ENCODE results near the gene CYB5R4. TPM values are rescaled to one million over a fixed set of nuclear protein-coding genes. Genes with fewer than 3 reads are reported as not detected.
"Not testable (repeated sequence)": the region's sequence is repeated elsewhere in the genome, so short reads cannot be mapped to it uniquely, and the experiment has no call there.

The CYB5R4 gene
- total RNA-seq, 1 donor from 2014 or later = 5.2 TPM

GRCh38 chr6:83901624-83902023, 42.1 kb downstream of the CYB5R4 start:
- no peak overlapping the region for H3K4me3 ChIP-seq (ENCODE audit: low read length in 3 of 3)
- H3K9ac ChIP-seq (ENCODE audit: low read depth in 1 of 3, low read length in 3 of 3) = no peak overlapping the region
- no peaks in the 10 kb centered on the region for H3K36me3 ChIP-seq (ENCODE audit: control insufficient read depth in 3 of 3, insufficient read depth in 3 of 3, low read length in 3 of 3)
- H3K27me3 ChIP-seq (ENCODE audit: control insufficient read depth in 3 of 3, insufficient read depth in 3 of 3, low read length in 3 of 3) = no peaks in the 10 kb centered on the region
- peaks cover 0 to 3% (median 0%) of the 10 kb centered on the region in 3 donors for H3K9me3 ChIP-seq (ENCODE audit: control insufficient read depth in 3 of 3, low read length in 3 of 3)
- H3K27ac ChIP-seq (ENCODE audit: low read depth, low read length) = no peak overlapping the region
- H3K4me1 ChIP-seq (ENCODE audit: control insufficient read depth in 3 of 3, insufficient read depth in 3 of 3, low read length in 3 of 3) = no peaks in the 10 kb centered on the region

DNA sequence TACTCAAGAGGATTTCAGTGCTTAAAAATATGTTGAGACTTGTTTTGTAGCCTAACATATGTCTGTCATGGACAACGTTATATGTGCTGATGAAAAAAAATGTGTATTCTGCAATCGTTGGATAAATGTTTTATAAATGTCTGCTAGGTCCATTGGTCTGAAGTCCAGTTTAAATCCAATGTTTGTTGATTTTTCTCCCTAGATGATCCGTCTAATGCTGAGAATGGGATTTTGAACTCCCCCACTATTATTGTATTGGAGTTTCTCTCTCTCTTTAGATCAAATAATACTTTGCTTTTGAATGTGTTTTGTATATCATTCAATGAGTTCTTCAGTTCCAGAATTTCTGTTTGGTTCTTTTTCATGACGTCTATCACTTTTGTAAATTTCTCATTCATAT, 44.9 kb downstream of the CYB5R4 start:
- Histone ChIP-seq H3K4me1 (ENCODE audit: control insufficient read depth in 3 of 3, insufficient read depth in 3 of 3, low read length in 3 of 3) (no peaks in the 10 kb centered on the region), H3K9me3 (ENCODE audit: control insufficient read depth in 3 of 3, low read length in 3 of 3) (peaks cover 0 to 3% (median 0%) of the 10 kb centered on the region in 3 donors), H3K27ac (ENCODE audit: low read depth, low read length) (no peak overlapping the region), H3K27me3 (ENCODE audit: control insufficient read depth in 3 of 3, insufficient read depth in 3 of 3, low read length in 3 of 3) (no peaks in the 10 kb centered on the region), H3K4me3 (ENCODE audit: low read length in 3 of 3) (no peak overlapping the region), H3K36me3 (ENCODE audit: control insufficient read depth in 3 of 3, insufficient read depth in 3 of 3, low read length in 3 of 3) (no peaks in the 10 kb centered on the region), H3K9ac (ENCODE audit: low read depth in 1 of 3, low read length in 3 of 3) (no peak overlapping the region)

- H3K9me3 ChIP-seq (ENCODE audit: control insufficient read depth in 3 of 3, low read length in 3 of 3) = peaks cover 0 to 3% (median 0%) of the 10 kb centered on the region in 3 donors
- H3K27me3 ChIP-seq (ENCODE audit: control insufficient read depth in 3 of 3, insufficient read depth in 3 of 3, low read length in 3 of 3) = no peaks in the 10 kb centered on the region
- H3K4me1 ChIP-seq (ENCODE audit: control insufficient read depth in 3 of 3, insufficient read depth in 3 of 3, low read length in 3 of 3) = no peaks in the 10 kb centered on the region
- no peaks in the 10 kb centered on the region for H3K36me3 ChIP-seq (ENCODE audit: control insufficient read depth in 3 of 3, insufficient read depth in 3 of 3, low read length in 3 of 3)
- H3K9ac ChIP-seq (ENCODE audit: low read depth in 1 of 3, low read length in 3 of 3) = no peak overlapping the region
- no peak overlapping the region for H3K27ac ChIP-seq (ENCODE audit: low read depth, low read length)
- H3K4me3 ChIP-seq (ENCODE audit: low read length in 3 of 3) = no peak overlapping the region
Measured at GRCh38 chr6:83905648-83906047, 46.2 kb downstream of the CYB5R4 start.

DNA sequence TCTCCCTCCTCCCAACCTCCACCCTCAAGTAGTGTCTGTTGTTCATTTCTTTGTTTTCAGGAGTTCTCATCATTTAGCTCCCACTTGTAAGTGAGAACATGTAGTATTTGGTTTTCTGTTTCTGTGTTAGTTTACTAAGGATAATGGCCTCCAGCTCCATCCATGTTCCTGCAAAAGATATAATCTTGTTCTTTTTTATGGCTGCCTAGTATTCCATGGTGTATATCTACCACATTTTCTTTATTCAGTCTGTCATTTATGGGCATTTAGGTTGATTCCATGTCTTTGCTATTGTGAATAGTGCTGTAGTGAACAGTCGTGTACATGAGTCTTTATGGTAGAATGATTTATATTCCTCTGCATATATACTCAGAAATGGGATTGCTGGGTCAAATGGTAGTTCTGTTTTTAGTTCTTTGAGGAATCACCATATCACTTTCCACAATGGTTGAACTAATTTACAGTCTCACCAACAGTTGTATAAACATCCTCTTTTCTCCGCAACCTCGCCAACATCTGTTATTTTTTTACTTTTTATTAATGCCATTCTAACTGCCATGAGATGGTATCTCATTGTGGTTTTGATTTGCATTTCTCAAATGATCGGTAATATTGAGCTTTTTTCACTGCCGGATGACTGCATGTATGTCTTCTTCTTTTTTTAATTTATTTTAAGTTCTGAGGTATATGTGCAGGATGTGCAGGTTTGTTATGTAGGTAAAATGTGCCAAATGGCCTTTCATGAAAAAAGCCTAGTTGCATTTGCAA, 48.3 kb downstream of the CYB5R4 start:
- H3K9me3 ChIP-seq (ENCODE audit: control insufficient read depth in 3 of 3, low read length in 3 of 3); H3K4me1 ChIP-seq (ENCODE audit: control insufficient read depth in 3 of 3, insufficient read depth in 3 of 3, low read length in 3 of 3); H3K9ac ChIP-seq (ENCODE audit: low read depth in 1 of 3, low read length in 3 of 3); H3K27ac ChIP-seq (ENCODE audit: low read depth, low read length); H3K36me3 ChIP-seq (ENCODE audit: control insufficient read depth in 3 of 3, insufficient read depth in 3 of 3, low read length in 3 of 3); H3K4me3 ChIP-seq (ENCODE audit: low read length in 3 of 3); H3K27me3 ChIP-seq (ENCODE audit: control insufficient read depth in 3 of 3, insufficient read depth in 3 of 3, low read length in 3 of 3): not testable (repeated sequence)

- no peak overlapping the region for H3K27ac ChIP-seq (ENCODE audit: low read depth, low read length)
- no peaks in the 10 kb centered on the region for H3K36me3 ChIP-seq (ENCODE audit: control insufficient read depth in 3 of 3, insufficient read depth in 3 of 3, low read length in 3 of 3)
- no peaks in the 10 kb centered on the region for H3K9me3 ChIP-seq (ENCODE audit: control insufficient read depth in 3 of 3, low read length in 3 of 3)
- H3K27me3 ChIP-seq (ENCODE audit: control insufficient read depth in 3 of 3, insufficient read depth in 3 of 3, low read length in 3 of 3) = no peaks in the 10 kb centered on the region
- no peak overlapping the region for H3K9ac ChIP-seq (ENCODE audit: low read depth in 1 of 3, low read length in 3 of 3)
- H3K4me3 ChIP-seq (ENCODE audit: low read length in 3 of 3) = no peak overlapping the region
- no peaks in the 10 kb centered on the region for H3K4me1 ChIP-seq (ENCODE audit: control insufficient read depth in 3 of 3, insufficient read depth in 3 of 3, low read length in 3 of 3)
Measured at GRCh38 chr6:83908813-83909212, 49.3 kb downstream of the CYB5R4 start.

- Histone ChIP-seq H3K9me3 (ENCODE audit: control insufficient read depth in 3 of 3, low read length in 3 of 3) (no peaks in the 10 kb centered on the region), H3K27ac (ENCODE audit: low read depth, low read length) (no peak overlapping the region), H3K4me3 (ENCODE audit: low read length in 3 of 3) (no peak overlapping the region), H3K27me3 (ENCODE audit: control insufficient read depth in 3 of 3, insufficient read depth in 3 of 3, low read length in 3 of 3) (no peaks in the 10 kb centered on the region), H3K9ac (ENCODE audit: low read depth in 1 of 3, low read length in 3 of 3) (no peak overlapping the region), H3K4me1 (ENCODE audit: control insufficient read depth in 3 of 3, insufficient read depth in 3 of 3, low read length in 3 of 3) (no peaks in the 10 kb centered on the region), H3K36me3 (ENCODE audit: control insufficient read depth in 3 of 3, insufficient read depth in 3 of 3, low read length in 3 of 3) (no peaks in the 10 kb centered on the region)
Measured at GRCh38 chr6:83911278-83911677, 51.8 kb downstream of the CYB5R4 start.

DNA sequence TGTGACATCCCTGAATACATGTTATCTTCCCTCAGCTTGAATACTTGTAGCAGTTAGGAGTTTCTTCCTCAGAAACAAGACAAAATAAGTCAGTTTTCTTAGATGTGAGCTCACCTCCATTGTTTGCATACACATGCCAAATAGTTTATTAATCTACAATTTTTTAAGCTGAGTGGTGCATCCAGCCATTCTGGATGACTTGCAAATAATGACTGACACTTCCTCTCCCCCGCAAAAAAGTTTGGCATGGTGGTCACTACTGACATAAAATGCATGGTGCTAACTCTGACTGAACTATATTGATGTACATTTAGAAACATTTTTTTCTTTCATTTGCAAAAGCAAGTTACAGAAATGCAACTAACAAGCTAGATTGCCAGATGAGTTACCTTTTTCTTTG, 55.5 kb downstream of the CYB5R4 start:
- H3K27ac ChIP-seq (ENCODE audit: low read depth, low read length) = no peak overlapping the region
- H3K4me1 ChIP-seq (ENCODE audit: control insufficient read depth in 3 of 3, insufficient read depth in 3 of 3, low read length in 3 of 3) = no peaks in the 10 kb centered on the region
- H3K4me3 ChIP-seq (ENCODE audit: low read length in 3 of 3) = no peak overlapping the region
- H3K36me3 ChIP-seq (ENCODE audit: control insufficient read depth in 3 of 3, insufficient read depth in 3 of 3, low read length in 3 of 3) = no peaks in the 10 kb centered on the region
- H3K9me3 ChIP-seq (ENCODE audit: control insufficient read depth in 3 of 3, low read length in 3 of 3) = no peaks in the 10 kb centered on the region
- H3K9ac ChIP-seq (ENCODE audit: low read depth in 1 of 3, low read length in 3 of 3) = no peak overlapping the region
- H3K27me3 ChIP-seq (ENCODE audit: control insufficient read depth in 3 of 3, insufficient read depth in 3 of 3, low read length in 3 of 3) = no peaks in the 10 kb centered on the region

- H3K27me3 ChIP-seq (ENCODE audit: control insufficient read depth in 3 of 3, insufficient read depth in 3 of 3, low read length in 3 of 3) = no peaks in the 10 kb centered on the region
- H3K27ac ChIP-seq (ENCODE audit: low read depth, low read length) = no peak overlapping the region
- H3K9ac ChIP-seq (ENCODE audit: low read depth in 1 of 3, low read length in 3 of 3) = no peak overlapping the region
- no peaks in the 10 kb centered on the region for H3K4me1 ChIP-seq (ENCODE audit: control insufficient read depth in 3 of 3, insufficient read depth in 3 of 3, low read length in 3 of 3)
- H3K9me3 ChIP-seq (ENCODE audit: control insufficient read depth in 3 of 3, low read length in 3 of 3) = no peaks in the 10 kb centered on the region
- H3K36me3 ChIP-seq (ENCODE audit: control insufficient read depth in 3 of 3, insufficient read depth in 3 of 3, low read length in 3 of 3) = no peaks in the 10 kb centered on the region
- no peak overlapping the region for H3K4me3 ChIP-seq (ENCODE audit: low read length in 3 of 3)
Measured at GRCh38 chr6:83917001-83917400, 57.5 kb downstream of the CYB5R4 start.

- Histone ChIP-seq H3K4me3 (ENCODE audit: low read length in 3 of 3) (no peak overlapping the region), H3K9me3 (ENCODE audit: control insufficient read depth in 3 of 3, low read length in 3 of 3) (no peaks in the 10 kb centered on the region), H3K27me3 (ENCODE audit: control insufficient read depth in 3 of 3, insufficient read depth in 3 of 3, low read length in 3 of 3) (no peaks in the 10 kb centered on the region), H3K36me3 (ENCODE audit: control insufficient read depth in 3 of 3, insufficient read depth in 3 of 3, low read length in 3 of 3) (peaks cover 0 to under 1% (median 0%) of the 10 kb centered on the region in 3 donors), H3K9ac (ENCODE audit: low read depth in 1 of 3, low read length in 3 of 3) (no peak overlapping the region), H3K27ac (ENCODE audit: low read depth, low read length) (no peak overlapping the region), H3K4me1 (ENCODE audit: control insufficient read depth in 3 of 3, insufficient read depth in 3 of 3, low read length in 3 of 3) (no peaks in the 10 kb centered on the region)
Measured at GRCh38 chr6:83920017-83920416, 60.5 kb downstream of the CYB5R4 start.

DNA sequence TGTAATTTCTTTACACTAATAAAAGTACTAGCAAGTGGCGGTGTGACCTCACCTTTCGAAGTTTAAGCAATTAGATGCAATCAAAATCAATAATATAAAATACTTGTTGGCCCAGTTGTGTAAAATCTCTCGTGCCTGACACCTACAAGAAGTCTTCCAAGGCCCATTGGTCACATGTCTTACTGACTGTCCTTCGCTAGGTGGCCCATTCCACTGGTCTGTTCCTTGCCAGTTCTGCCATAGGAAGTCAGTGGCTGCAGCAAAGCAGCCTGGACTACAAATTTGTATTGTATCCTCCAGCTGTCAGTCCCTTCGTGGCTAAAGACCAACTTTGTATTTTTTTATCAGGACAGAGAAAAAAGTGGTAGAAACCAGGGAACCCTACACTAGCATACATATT, 61.8 kb downstream of the CYB5R4 start:
- Histone ChIP-seq H3K27ac (ENCODE audit: low read depth, low read length) (no peak overlapping the region), H3K4me1 (ENCODE audit: control insufficient read depth in 3 of 3, insufficient read depth in 3 of 3, low read length in 3 of 3) (no peaks in the 10 kb centered on the region), H3K9me3 (ENCODE audit: control insufficient read depth in 3 of 3, low read length in 3 of 3) (no peaks in the 10 kb centered on the region), H3K27me3 (ENCODE audit: control insufficient read depth in 3 of 3, insufficient read depth in 3 of 3, low read length in 3 of 3) (no peaks in the 10 kb centered on the region), H3K4me3 (ENCODE audit: low read length in 3 of 3) (no peak overlapping the region), H3K36me3 (ENCODE audit: control insufficient read depth in 3 of 3, insufficient read depth in 3 of 3, low read length in 3 of 3) (peaks cover 0 to 6% (median 2%) of the 10 kb centered on the region in 3 donors), H3K9ac (ENCODE audit: low read depth in 1 of 3, low read length in 3 of 3) (no peak overlapping the region)
